ENCODE measurements around the gene CRTAC1. TPM values are rescaled to one million over a fixed set of nuclear protein-coding genes. Genes with fewer than 3 reads are reported as not detected.

The CRTAC1 gene
- total and polyA plus RNA-seq, 9 of the 15 experiments (the other 6 are each of a cell fraction or from before 2014, with no cell fraction given): not detected

GRCh38 chr10:97907211-97907610 lies 123.2 kb downstream of the CRTAC1 start:
- 0% methylated on average over 5 of the region's 6 CpGs for WGBS (ENCODE audit: insufficient coverage, low coverage, missing lambda C conversion rate)
- H3K27me3 ChIP-seq (ENCODE audit: control insufficient read depth in 2 of 2, insufficient read depth in 2 of 2, low read length in 2 of 2): peaks cover 26 to 58% of the 10 kb centered on the region in 2 experiments; a peak in 4 of 5 replicates
- ATAC-seq (no peak), DNase-seq (ENCODE audit: extremely low read depth in 1 of 4, low spot score in 3 of 4) (no peak), FAIRE-seq (no peak)
- ChIA-PET CTCF (ENCODE audit: low intra/inter-chr PET ratio) (no interaction called here), POLR2A (no interaction called here)
- TF ChIP-seq ATF6 (CRISPR knock-in tag; IDR thresholded peaks at IDR 0.05): no peak
- no peak for TF ChIP-seq TAF15 (IDR thresholded peaks at IDR 0.05; ENCODE audit: low read depth, low read length)
- no peak for TF ChIP-seq DPF2 (IDR thresholded peaks at IDR 0.05)
- TF ChIP-seq LCOR (CRISPR knock-in tag; IDR thresholded peaks at IDR 0.05): no peak
- no peak for TF ChIP-seq ZNF740 (CRISPR knock-in tag; IDR thresholded peaks at IDR 0.05)
- TF ChIP-seq ZNF740 (tag; IDR thresholded peaks at IDR 0.05): no peak
- TF ChIP-seq MXD1 (CRISPR knock-in tag; IDR thresholded peaks at IDR 0.05; ENCODE audit: borderline replicate concordance, poor library complexity, severe bottlenecking): no peak
- TF ChIP-seq TGIF2 (CRISPR knock-in tag; IDR thresholded peaks at IDR 0.05): no peak
- no peak for TF ChIP-seq SIX5 (IDR thresholded peaks at IDR 0.05; ENCODE audit: borderline replicate concordance in 1 of 2, insufficient read depth in 1 of 2, low read depth in 1 of 2, low read length in 2 of 2)
- no peak for TF ChIP-seq HMGXB4 (CRISPR knock-in tag; IDR thresholded peaks at IDR 0.05)
- no peak for TF ChIP-seq BCOR (IDR thresholded peaks at IDR 0.05)
- no peak for TF ChIP-seq ZFX (CRISPR knock-in tag; IDR thresholded peaks at IDR 0.05)
- no peak for TF ChIP-seq MITF (IDR thresholded peaks at IDR 0.05)
- no peak for TF ChIP-seq ZNF408 (CRISPR knock-in tag; IDR thresholded peaks at IDR 0.05; ENCODE audit: low read depth)
- no peaks in the 10 kb centered on the region for H3K36me3 ChIP-seq (ENCODE audit: control insufficient read depth, insufficient read depth, low read length)
- H3K9ac ChIP-seq (ENCODE audit: insufficient read depth in 1 of 2, low read depth in 2 of 2, low read length in 2 of 2): no peak overlapping the region
- no peaks in the 10 kb centered on the region for H3K79me2 ChIP-seq (ENCODE audit: control insufficient read depth, insufficient read depth, low read length)
- no peak overlapping the region for H3K4me3 ChIP-seq
- H2AFZ ChIP-seq (ENCODE audit: low read depth, low read length): no peak overlapping the region
- intact Hi-C loops (cut with micrococcal nuclease): no loop called here
- H3K9me3 ChIP-seq (replicated peaks; ENCODE audit: control insufficient read depth, insufficient read depth, low read depth, low read length): no peaks in the 10 kb centered on the region
- no peaks in the 10 kb centered on the region for H4K20me1 ChIP-seq (replicated peaks; ENCODE audit: control insufficient read depth, insufficient read depth, low read length)
- H3K4me2 ChIP-seq (ENCODE audit: insufficient read depth, low read length): no peak overlapping the region
- no TSS peak for BruUV-seq (replicated peaks)
- H3K27ac ChIP-seq (ENCODE audit: extremely low read depth, low read depth, low read length): no peak overlapping the region
- H3K9me1 ChIP-seq (ENCODE audit: control insufficient read depth, insufficient read depth, low read length): no peaks in the 10 kb centered on the region
- no peaks in the 10 kb centered on the region; a peak in 1 of 5 replicates for H3K4me1 ChIP-seq (replicated peaks in 1 of 2; ENCODE audit: control insufficient read depth in 2 of 2, insufficient read depth in 2 of 2, low read length in 2 of 2)
- in situ Hi-C loops (cut with MboI): loop anchor here (25.0 kb wide), 1 partner anchor 405 kb away; no protein-coding TSS in a partner anchor
